ENCODE measurements around the gene DCDC1.

- TF ChIP-seq CTCF (IDR thresholded peaks at IDR 0.05) (no peak), POLR2A (IDR thresholded peaks at IDR 0.05) (no peak)
Observed at GRCh38 chr11:30853439-30853838, 516.1 kb downstream of the DCDC1 start.
